SU-DHL-6 (cell line): Measurements from ENCODE around the gene DLG1.
A peak's percentile ranks its signal among the peaks of the same experiment; 100 is the strongest.

ENCODE experiments used
- H2AFZ ChIP-seq: fragments of 200-600 bp; sonication (generic); 2 replicates; pipeline ENCODE4 v1.6.1; 2014; ENCODE audit warnings: low read depth, mild to moderate bottlenecking, moderate library complexity, mixed read lengths, antibody characterized with exemption, low read length; ENCODE audit not compliant: severe bottlenecking
- H3F3A ChIP-seq: fragments of 200-600 bp; shearing (Covaris generic); 2 replicates; pipeline ENCODE4 v1.6.0; 2016; ENCODE audit warnings: antibody characterized with exemption, mild to moderate bottlenecking; ENCODE audit not compliant: insufficient read depth
- H3K27ac ChIP-seq: fragments of 200-600 bp; sonication (generic); 2 replicates; pipeline ENCODE4 v1.5.1; 2016; ENCODE audit warnings: low read depth, mild to moderate bottlenecking, low read length, moderate library complexity, mixed read lengths
- H3K27me3 ChIP-seq: fragments of 200-600 bp; sonication (generic), shearing (Covaris generic); 2 replicates; pipeline ENCODE4 v1.6.0; 2014; ENCODE audit warnings: mild to moderate bottlenecking, low read length
- H3K36me3 ChIP-seq: fragments of 200-600 bp; sonication (generic); 2 replicates; pipeline ENCODE4 v1.6.1; 2014; ENCODE audit warnings: mild to moderate bottlenecking, low read length, mixed read lengths
- H3K4me2 ChIP-seq: fragments of 300-600, 200-600 bp; shearing (Covaris generic), sonication (generic); 2 replicates; pipeline ENCODE4 v1.6.0; 2014; ENCODE audit warnings: low read length, low read depth, mild to moderate bottlenecking; ENCODE audit not compliant: poor library complexity, severe bottlenecking
- H3K4me3 ChIP-seq: fragments of 200-600 bp; sonication (generic); 2 replicates; pipeline ENCODE4 v1.5.1; 2014; ENCODE audit warnings: antibody characterized with exemption, low read length, mild to moderate bottlenecking, mixed read lengths; ENCODE audit not compliant: insufficient read depth, poor library complexity, severe bottlenecking
- H3K79me2 ChIP-seq: fragments of 200-600 bp; sonication (generic); 2 replicates; pipeline ENCODE4 v1.6.1; 2014; ENCODE audit warnings: mild to moderate bottlenecking, low read length, moderate library complexity; ENCODE audit not compliant: insufficient read depth
- H3K9ac ChIP-seq: fragments of 200-600 bp; sonication (generic); 2 replicates; pipeline ENCODE4 v1.7.0; 2014; ENCODE audit warnings: mild to moderate bottlenecking, low read length
- H3K9me2 ChIP-seq: fragments of 200-600 bp; sonication (generic); replicated peaks from 2 replicates; pipeline ENCODE4 v1.6.1; 2014; ENCODE audit warnings: low read length; ENCODE audit not compliant: insufficient read depth
- H3K9me3 ChIP-seq: fragments of 200-600 bp; sonication (generic); 2 replicates; pipeline ENCODE4 v1.6.1; 2014; ENCODE audit warnings: low read length, mixed read lengths; ENCODE audit not compliant: insufficient read depth
- H4K20me1 ChIP-seq: fragments of 200-600 bp; sonication (generic); 2 replicates; pipeline ENCODE4 v1.6.1; 2014; ENCODE audit warnings: low read depth, mild to moderate bottlenecking, antibody characterized with exemption, low read length, moderate library complexity, mixed read lengths
- EZH2phosphoT487 ChIP-seq: fragments of 200-600 bp; sonication (generic), shearing (Covaris generic); conservative IDR thresholded peaks from 2 replicates; pipeline ENCODE4 v1.6.1; 2018; ENCODE audit warnings: mild to moderate bottlenecking, antibody characterized with exemption, low read length, moderate library complexity, mixed read lengths
- TF ChIP-seq, protein P1 (sequence below): fragments of 200-600 bp; sonication (generic); IDR thresholded peaks from one replicate; pipeline ENCODE4 v1.5.1; 2017; ENCODE audit warnings: antibody characterized with exemption, mild to moderate bottlenecking, low read length, moderate library complexity; ENCODE audit not compliant: insufficient read depth, poor library complexity, severe bottlenecking

The DLG1 gene

DNA sequence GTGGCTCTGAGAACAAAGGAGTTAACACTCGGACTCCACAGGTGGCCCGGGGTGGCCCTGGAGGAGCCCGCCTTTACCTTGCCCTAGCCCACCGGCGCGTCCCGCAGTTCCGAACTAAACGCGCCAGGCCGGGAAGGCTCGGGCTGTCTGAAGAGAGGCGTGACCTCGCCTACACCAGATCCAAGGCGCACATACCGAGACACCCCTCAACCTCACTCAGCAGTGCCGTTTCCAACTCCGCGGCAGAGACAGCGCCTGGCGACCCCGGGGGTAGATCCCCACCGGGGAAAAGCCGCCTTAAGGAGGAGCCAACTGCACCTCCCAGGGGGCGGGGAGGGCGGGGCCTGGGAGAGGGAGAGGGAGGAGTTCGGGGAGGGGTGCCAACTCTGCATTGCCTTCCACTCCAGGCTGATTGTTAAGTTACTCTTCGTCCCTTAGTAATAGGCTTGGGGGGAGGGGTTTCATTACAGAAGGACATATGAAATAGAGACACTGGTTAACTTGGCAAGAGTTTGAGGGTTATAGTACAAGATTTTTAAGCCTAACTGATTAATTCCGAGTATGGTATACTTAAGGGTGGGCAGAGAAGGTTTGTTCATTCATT is at the start of gene DLG1:
DLG1 (minus strand) TSS at position 272 of the 604 bp plus-strand sequence. CDS start 1,408 bp downstream, outside the sequence.
- no peak for TF ChIP-seq EZH2phosphoT487
- TF ChIP-seq, protein P1, sequence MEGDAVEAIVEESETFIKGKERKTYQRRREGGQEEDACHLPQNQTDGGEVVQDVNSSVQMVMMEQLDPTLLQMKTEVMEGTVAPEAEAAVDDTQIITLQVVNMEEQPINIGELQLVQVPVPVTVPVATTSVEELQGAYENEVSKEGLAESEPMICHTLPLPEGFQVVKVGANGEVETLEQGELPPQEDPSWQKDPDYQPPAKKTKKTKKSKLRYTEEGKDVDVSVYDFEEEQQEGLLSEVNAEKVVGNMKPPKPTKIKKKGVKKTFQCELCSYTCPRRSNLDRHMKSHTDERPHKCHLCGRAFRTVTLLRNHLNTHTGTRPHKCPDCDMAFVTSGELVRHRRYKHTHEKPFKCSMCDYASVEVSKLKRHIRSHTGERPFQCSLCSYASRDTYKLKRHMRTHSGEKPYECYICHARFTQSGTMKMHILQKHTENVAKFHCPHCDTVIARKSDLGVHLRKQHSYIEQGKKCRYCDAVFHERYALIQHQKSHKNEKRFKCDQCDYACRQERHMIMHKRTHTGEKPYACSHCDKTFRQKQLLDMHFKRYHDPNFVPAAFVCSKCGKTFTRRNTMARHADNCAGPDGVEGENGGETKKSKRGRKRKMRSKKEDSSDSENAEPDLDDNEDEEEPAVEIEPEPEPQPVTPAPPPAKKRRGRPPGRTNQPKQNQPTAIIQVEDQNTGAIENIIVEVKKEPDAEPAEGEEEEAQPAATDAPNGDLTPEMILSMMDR = no peak
- Histone ChIP-seq H2AFZ (peak within 1 kb of the TSS; percentile 99), H4K20me1 (no peaks in the 10 kb centered on the region; the same call in 1 of the 2 replicates), H3K27me3 (no peaks in the 10 kb centered on the region), H3K9me2 (no peaks in the 10 kb centered on the region), H3F3A (peaks cover 22% of the 10 kb centered on the region), H3K4me3 (peak within 1 kb of the TSS; percentile 98), H3K4me2 (peak within 1 kb of the TSS; percentile 95), H3K9me3 (no peaks in the 10 kb centered on the region), H3K79me2 (peaks cover 36% of the 10 kb centered on the region), H3K27ac (peak within 1 kb of the TSS; percentile 83), H3K36me3 (peaks cover 14% of the 10 kb centered on the region; the same call in 1 of the 2 replicates), H3K9ac (peak within 1 kb of the TSS; percentile 92)

DNA sequence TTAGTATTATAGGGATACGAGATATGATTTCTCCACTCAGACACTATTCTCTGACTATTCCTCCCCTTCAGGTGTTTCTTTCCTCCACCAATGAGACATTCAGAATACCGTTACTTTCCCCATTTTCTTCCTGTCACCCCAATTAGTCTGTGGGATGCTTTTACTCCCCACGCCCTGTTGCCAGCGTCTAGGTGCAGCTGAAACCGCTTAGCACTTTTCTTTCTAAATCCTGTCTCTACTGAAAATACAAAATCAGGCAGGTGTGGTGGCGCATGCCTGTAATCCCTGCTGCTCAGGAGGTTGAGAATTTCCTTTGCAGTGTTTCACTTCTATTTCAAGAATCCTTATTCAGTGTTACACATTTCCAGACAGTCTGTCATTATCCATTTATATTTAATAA is 49.6 kb upstream of the DLG1 start:
- Histone ChIP-seq H3K36me3 (no peaks in the 10 kb centered on the region), H3K4me2 (no peak overlapping the region), H3K79me2 (no peaks in the 10 kb centered on the region), H2AFZ (no peak overlapping the region), H3K27ac (no peak overlapping the region), H3K4me3 (no peak overlapping the region), H3K27me3 (no peaks in the 10 kb centered on the region), H3K9me2 (no peaks in the 10 kb centered on the region), H3K9ac (no peak overlapping the region), H3F3A (no peaks in the 10 kb centered on the region), H4K20me1 (no peaks in the 10 kb centered on the region), H3K9me3 (no peaks in the 10 kb centered on the region)
- no peak for TF ChIP-seq EZH2phosphoT487
- TF ChIP-seq, protein P1 = no peak

DNA sequence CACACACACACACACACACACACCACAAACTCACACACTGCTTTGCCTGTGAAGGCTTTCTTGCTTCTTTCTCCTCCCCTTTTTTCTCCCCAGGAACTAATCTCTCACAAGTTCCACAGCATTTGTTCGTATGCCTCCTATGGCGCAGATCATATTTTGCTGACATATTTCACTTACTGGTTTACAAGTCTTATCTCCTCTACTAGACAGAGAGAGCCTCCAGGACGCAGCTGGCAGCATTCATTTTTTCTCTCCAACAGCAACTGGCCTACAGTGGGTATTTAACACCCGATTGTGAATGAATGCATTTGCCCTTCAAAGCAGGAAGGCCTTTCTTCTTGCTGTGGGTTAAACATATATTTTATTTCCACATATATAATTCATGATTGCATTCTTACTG is 47.0 kb upstream of the DLG1 start:
- Histone ChIP-seq H3K9me2 (no peaks in the 10 kb centered on the region), H2AFZ (no peak overlapping the region), H3K9ac (no peak overlapping the region), H4K20me1 (no peaks in the 10 kb centered on the region), H3K4me3 (no peak overlapping the region), H3F3A (no peaks in the 10 kb centered on the region), H3K4me2 (no peak overlapping the region), H3K36me3 (no peaks in the 10 kb centered on the region), H3K27me3 (no peaks in the 10 kb centered on the region), H3K27ac (no peak overlapping the region), H3K9me3 (no peaks in the 10 kb centered on the region), H3K79me2 (no peaks in the 10 kb centered on the region)
- no peak for TF ChIP-seq EZH2phosphoT487
- TF ChIP-seq, protein P1 = no peak
